Right lobe of liver (tissue), 4 donors: Measurements from ENCODE around the gene CAPN2.

Experiments
- POLR2A ChIP-seq: fragments of 450-650 bp; IDR thresholded peaks from one replicate; pipeline ENCODE4 v1.6.1; 2017; ENCODE audit warnings: antibody characterized with exemption, mild to moderate bottlenecking
- TF ChIP-seq, protein P1 (sequence below), 4 donors: fragments of 200-600 bp in 3 of 4; fragments of 450-650 bp in 1 of 4; IDR thresholded peaks; one replicate each; pipeline versions ENCODE4 v1.5.1 to v1.8.0; 2016 to 2022; ENCODE audit warnings: antibody characterized with exemption in 4 of 4, mild to moderate bottlenecking in 2 of 4
- donor health status: DM: no; HTN: no; CAD: no.
- donor health status: DM: no; HTN: no; CAD: no.
- donor health status: DM: no; HTN: yes; CAD: no.

DNA sequence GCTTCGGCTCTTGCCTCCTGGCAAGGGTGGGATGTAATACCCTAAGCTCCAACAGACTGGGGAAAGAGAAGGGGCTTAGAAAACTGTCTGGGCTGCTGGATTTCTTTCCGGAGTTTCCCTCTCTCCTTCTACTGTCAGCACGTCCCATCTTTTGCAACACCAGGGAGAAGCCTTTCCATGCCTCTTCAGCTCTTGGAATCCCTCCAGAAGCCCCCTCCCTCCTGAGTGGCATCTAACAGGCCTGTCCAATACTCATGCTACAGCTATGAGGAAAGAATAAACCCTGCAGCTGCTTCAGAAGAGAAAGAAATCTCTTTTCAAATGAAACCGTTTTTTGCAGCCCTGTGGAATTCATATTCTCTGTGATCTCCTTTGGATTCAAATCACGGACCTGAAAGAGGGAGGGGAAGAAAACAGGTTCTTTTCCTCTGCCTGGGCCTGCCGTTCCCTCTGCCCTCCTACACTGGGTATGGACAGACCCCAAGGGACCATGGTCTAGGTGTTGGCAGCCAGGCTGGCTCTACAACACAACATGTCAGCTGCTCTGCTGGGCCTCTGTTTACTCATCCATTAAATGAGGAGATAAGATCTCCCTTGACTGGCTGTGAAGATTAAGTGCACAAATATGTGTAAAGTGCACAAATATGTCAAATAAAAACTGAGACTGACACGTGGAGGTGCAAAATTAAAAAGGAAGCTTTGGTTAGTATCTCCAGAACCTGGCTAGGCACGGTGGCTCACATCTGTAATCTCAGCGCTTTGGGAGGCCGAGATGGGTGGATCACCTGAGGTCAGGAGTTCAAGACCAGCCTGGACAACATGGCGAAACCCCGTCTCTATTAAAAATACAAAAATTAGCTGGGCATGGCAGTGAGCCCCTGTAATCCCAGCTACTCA lies 6.0 kb upstream of the CAPN2 start:
- TF ChIP-seq POLR2A = no peak
- TF ChIP-seq, protein P1, sequence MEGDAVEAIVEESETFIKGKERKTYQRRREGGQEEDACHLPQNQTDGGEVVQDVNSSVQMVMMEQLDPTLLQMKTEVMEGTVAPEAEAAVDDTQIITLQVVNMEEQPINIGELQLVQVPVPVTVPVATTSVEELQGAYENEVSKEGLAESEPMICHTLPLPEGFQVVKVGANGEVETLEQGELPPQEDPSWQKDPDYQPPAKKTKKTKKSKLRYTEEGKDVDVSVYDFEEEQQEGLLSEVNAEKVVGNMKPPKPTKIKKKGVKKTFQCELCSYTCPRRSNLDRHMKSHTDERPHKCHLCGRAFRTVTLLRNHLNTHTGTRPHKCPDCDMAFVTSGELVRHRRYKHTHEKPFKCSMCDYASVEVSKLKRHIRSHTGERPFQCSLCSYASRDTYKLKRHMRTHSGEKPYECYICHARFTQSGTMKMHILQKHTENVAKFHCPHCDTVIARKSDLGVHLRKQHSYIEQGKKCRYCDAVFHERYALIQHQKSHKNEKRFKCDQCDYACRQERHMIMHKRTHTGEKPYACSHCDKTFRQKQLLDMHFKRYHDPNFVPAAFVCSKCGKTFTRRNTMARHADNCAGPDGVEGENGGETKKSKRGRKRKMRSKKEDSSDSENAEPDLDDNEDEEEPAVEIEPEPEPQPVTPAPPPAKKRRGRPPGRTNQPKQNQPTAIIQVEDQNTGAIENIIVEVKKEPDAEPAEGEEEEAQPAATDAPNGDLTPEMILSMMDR (IDR thresholded peaks at IDR 0.05) = no peak
